ENCODE measurements around the gene APOA5.

DNA sequence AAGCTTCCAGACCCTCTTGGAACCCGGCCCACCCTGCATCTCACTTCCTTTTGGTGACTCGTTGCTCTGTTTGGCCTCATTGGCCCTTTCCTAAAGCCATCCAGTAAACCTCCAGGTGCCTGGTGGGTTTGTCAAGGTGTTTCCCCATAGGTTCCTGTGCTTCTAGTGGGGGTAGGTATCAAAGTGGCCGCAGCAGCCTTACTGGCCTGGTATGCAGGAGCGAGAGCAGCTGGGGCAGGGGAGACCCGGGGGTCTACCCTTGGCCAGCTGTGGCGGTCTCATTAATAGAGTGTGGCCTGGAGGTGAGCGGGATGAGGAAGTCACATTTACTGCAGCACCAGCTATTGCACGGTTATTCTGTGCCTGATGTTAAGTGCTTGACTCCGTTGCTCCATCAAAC lies 27.4 kb upstream of the APOA5 start:
- TF ChIP-seq, protein P1, sequence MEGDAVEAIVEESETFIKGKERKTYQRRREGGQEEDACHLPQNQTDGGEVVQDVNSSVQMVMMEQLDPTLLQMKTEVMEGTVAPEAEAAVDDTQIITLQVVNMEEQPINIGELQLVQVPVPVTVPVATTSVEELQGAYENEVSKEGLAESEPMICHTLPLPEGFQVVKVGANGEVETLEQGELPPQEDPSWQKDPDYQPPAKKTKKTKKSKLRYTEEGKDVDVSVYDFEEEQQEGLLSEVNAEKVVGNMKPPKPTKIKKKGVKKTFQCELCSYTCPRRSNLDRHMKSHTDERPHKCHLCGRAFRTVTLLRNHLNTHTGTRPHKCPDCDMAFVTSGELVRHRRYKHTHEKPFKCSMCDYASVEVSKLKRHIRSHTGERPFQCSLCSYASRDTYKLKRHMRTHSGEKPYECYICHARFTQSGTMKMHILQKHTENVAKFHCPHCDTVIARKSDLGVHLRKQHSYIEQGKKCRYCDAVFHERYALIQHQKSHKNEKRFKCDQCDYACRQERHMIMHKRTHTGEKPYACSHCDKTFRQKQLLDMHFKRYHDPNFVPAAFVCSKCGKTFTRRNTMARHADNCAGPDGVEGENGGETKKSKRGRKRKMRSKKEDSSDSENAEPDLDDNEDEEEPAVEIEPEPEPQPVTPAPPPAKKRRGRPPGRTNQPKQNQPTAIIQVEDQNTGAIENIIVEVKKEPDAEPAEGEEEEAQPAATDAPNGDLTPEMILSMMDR (IDR thresholded peaks at IDR 0.05), result no peak
- TF ChIP-seq POLR2AphosphoS5 (IDR thresholded peaks at IDR 0.05) (no peak), POLR2A (IDR thresholded peaks at IDR 0.05) (no peak)

Measured in suprapubic skin (tissue), 4 donors.